ENCODE data around the gene MICALL2.

- no peak for TF ChIP-seq MYC (IDR thresholded peaks at IDR 0.05; ENCODE audit: low read depth, low read length)
- no peak for TF ChIP-seq CTCF (IDR thresholded peaks at IDR 0.05; ENCODE audit: low read depth, low read length)
Observed at GRCh38 chr7:1468643-1469298, 9.5 kb upstream of the MICALL2 start.

Measured in NB4 (cell line).